ENCODE results near the gene RNF213. TPM values are rescaled to one million over a fixed set of nuclear protein-coding genes. Genes with fewer than 3 reads are reported as not detected.
A peak's percentile ranks its signal among the peaks of the same experiment; 100 is the strongest.

Gene RNF213
- total RNA-seq, 2 donors from 2014 or later: 415 to 602 TPM

GRCh38 chr17:80430446-80431245 is 170.0 kb downstream of the RNF213 start:
- ATAC-seq (no peak), DNase-seq (ENCODE audit: low spot score in 2 of 2) (no peak)
- H3K27ac Mint-ChIP-seq: peak overlapping the region in 1 of 2 donors; percentile 57
- H3K9me3 Mint-ChIP-seq: no peaks in the 10 kb centered on the region
- no peaks in the 10 kb centered on the region for H3K36me3 Mint-ChIP-seq

- ATAC-seq (no peak), DNase-seq (ENCODE audit: low spot score in 2 of 2) (no peak)
- Mint-ChIP-seq H3K27ac (peak overlapping the region in 1 of 2 donors; percentile 74), H3K36me3 (no peaks in the 10 kb centered on the region), H3K9me3 (no peaks in the 10 kb centered on the region)
These were observed 170.9 kb downstream of the RNF213 start for GRCh38 chr17:80431246-80432195.

- H3K36me3 Mint-ChIP-seq: no peaks in the 10 kb centered on the region
- no peaks in the 10 kb centered on the region for H3K9me3 Mint-ChIP-seq
- DNase-seq (ENCODE audit: low spot score in 2 of 2) (no peak), ATAC-seq (no peak)
- H3K27ac Mint-ChIP-seq: no peak overlapping the region
These were observed 171.8 kb downstream of the RNF213 start for GRCh38 chr17:80432350-80432955.

- ATAC-seq: no peak
- Mint-ChIP-seq H3K36me3 (no peaks in the 10 kb centered on the region), H3K27ac (no peak overlapping the region), H3K9me3 (no peaks in the 10 kb centered on the region)
- DNase-seq (ENCODE audit: low spot score in 2 of 2): no peak
These were observed 172.4 kb downstream of the RNF213 start for GRCh38 chr17:80432961-80433550.

- H3K9me3 Mint-ChIP-seq: no peaks in the 10 kb centered on the region
- ATAC-seq (no peak), DNase-seq (ENCODE audit: low spot score in 2 of 2) (no peak)
- H3K36me3 Mint-ChIP-seq: no peaks in the 10 kb centered on the region
- H3K27ac Mint-ChIP-seq: peak overlapping the region in 1 of 2 donors; percentile 50
These were observed 173.4 kb downstream of the RNF213 start for GRCh38 chr17:80433916-80434666.

- Mint-ChIP-seq H3K27ac (no peak overlapping the region), H3K9me3 (no peaks in the 10 kb centered on the region)
- ATAC-seq: no peak
These were observed 176.9 kb downstream of the RNF213 start for GRCh38 chr17:80437532-80437931.

GRCh38 chr17:80438806-80439205 is 178.2 kb downstream of the RNF213 start:
- no peak overlapping the region for H3K27ac Mint-ChIP-seq
- no peak for DNase-seq (ENCODE audit: low spot score in 2 of 2)
- ATAC-seq: no peak
- no peaks in the 10 kb centered on the region for H3K9me3 Mint-ChIP-seq
- H3K36me3 Mint-ChIP-seq: no peaks in the 10 kb centered on the region

More at GRCh38 chr17:80437532-80437931, 176.9 kb downstream of the RNF213 start:
- no peaks in the 10 kb centered on the region for H3K36me3 Mint-ChIP-seq
- no peak for DNase-seq (ENCODE audit: low spot score in 2 of 2)

- DNase-seq (ENCODE audit: low spot score in 2 of 2) (no peak), ATAC-seq (no peak)
- Mint-ChIP-seq H3K36me3 (no peaks in the 10 kb centered on the region), H3K27ac (no peak overlapping the region), H3K9me3 (no peaks in the 10 kb centered on the region)
These were observed 178.8 kb downstream of the RNF213 start for GRCh38 chr17:80439499-80439898.

GRCh38 chr17:80441133-80441578 is 180.5 kb downstream of the RNF213 start:
- DNase-seq (ENCODE audit: low spot score in 2 of 2) (peak in 1 of 2 donors; percentile 66), ATAC-seq (peak in 1 of 2 donors; percentile 71)
- no peak overlapping the region for H3K27ac Mint-ChIP-seq
- H3K36me3 Mint-ChIP-seq: no peaks in the 10 kb centered on the region
- H3K9me3 Mint-ChIP-seq: no peaks in the 10 kb centered on the region

GRCh38 chr17:80441598-80442322 is 181.1 kb downstream of the RNF213 start:
- Mint-ChIP-seq H3K27ac (no peak overlapping the region), H3K9me3 (no peaks in the 10 kb centered on the region), H3K36me3 (no peaks in the 10 kb centered on the region)
- no peak for DNase-seq (ENCODE audit: low spot score in 2 of 2)
- ATAC-seq: no peak

GRCh38 chr17:80442323-80442659 is 181.6 kb downstream of the RNF213 start:
- ATAC-seq (no peak), DNase-seq (ENCODE audit: low spot score in 2 of 2) (no peak)
- Mint-ChIP-seq H3K36me3 (no peaks in the 10 kb centered on the region), H3K27ac (no peak overlapping the region), H3K9me3 (no peaks in the 10 kb centered on the region)

- ATAC-seq (no peak), DNase-seq (ENCODE audit: low spot score in 2 of 2) (no peak)
- H3K36me3 Mint-ChIP-seq: no peaks in the 10 kb centered on the region
- no peaks in the 10 kb centered on the region for H3K9me3 Mint-ChIP-seq
- no peak overlapping the region for H3K27ac Mint-ChIP-seq
These were observed 182.1 kb downstream of the RNF213 start for GRCh38 chr17:80442764-80443163.

GRCh38 chr17:80443498-80443897 is 182.8 kb downstream of the RNF213 start:
- ATAC-seq: no peak
- Mint-ChIP-seq H3K9me3 (no peaks in the 10 kb centered on the region), H3K36me3 (no peaks in the 10 kb centered on the region), H3K27ac (no peak overlapping the region)
- no peak for DNase-seq (ENCODE audit: low spot score in 2 of 2)

GRCh38 chr17:80443916-80444643 is 183.4 kb downstream of the RNF213 start:
- ATAC-seq (no peak), DNase-seq (ENCODE audit: low spot score in 2 of 2) (no peak)
- H3K9me3 Mint-ChIP-seq: no peaks in the 10 kb centered on the region
- H3K27ac Mint-ChIP-seq: no peak overlapping the region
- H3K36me3 Mint-ChIP-seq: no peaks in the 10 kb centered on the region

GRCh38 chr17:80444644-80444979 is 184.0 kb downstream of the RNF213 start:
- no peaks in the 10 kb centered on the region for H3K36me3 Mint-ChIP-seq
- no peak for ATAC-seq
- no peaks in the 10 kb centered on the region for H3K9me3 Mint-ChIP-seq
- no peak for DNase-seq (ENCODE audit: low spot score in 2 of 2)
- H3K27ac Mint-ChIP-seq: no peak overlapping the region
